ENCODE results near the gene SLC38A2.

The SLC38A2 gene

DNA sequence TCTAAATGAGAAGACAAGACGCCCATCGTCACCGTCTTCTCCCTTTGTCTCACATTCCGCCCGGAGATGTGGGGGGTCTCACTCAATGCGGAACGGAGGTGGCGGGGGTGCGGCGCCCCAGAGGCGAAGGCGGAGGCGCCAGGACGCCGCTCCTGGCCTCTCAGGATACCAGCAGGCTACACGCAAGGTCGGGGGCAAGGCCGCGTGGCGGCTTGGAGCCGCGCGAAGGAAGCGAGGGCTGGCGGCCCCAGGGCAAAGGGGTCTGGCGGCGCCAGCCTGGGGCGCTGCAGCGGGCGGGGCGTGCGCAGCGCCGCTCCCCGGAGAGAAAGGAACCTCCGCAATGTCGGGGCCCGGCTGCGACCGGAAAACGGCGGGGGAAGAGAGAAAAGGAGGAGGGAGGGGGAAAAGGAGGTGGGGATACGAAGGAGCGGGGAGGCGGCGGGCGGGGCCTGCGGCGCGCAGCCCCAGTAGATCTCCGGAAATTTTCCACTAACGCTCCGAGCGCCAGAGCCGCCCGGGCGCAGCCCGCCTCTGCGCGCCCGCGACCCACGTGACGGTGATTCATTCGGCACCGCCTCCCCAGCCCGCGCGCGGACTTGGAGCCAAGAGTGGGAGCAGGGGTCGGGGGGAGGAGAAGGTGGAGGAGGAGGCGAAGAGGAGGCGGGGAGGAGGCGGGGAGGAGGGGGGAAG lies 10.5 kb upstream of the SLC38A2 start:
- FAIRE-seq, result peak; percentile 83
- peak; percentile 65 for DNase-seq (ENCODE audit: insufficient read length)
- TF ChIP-seq POLR2A (IDR thresholded peaks at IDR 0.05; ENCODE audit: low read depth, low read length) (peak; percentile 66; the same call in 1 of the 2 replicates), TAF1 (IDR thresholded peaks at IDR 0.05; ENCODE audit: borderline replicate concordance, low read depth, low read length) (no peak; the same call in 1 of the 2 replicates), POLR2AphosphoS5 (IDR thresholded peaks at IDR 0.05; ENCODE audit: low read depth, low read length) (no peak; the same call in 1 of the 2 replicates)

DNA sequence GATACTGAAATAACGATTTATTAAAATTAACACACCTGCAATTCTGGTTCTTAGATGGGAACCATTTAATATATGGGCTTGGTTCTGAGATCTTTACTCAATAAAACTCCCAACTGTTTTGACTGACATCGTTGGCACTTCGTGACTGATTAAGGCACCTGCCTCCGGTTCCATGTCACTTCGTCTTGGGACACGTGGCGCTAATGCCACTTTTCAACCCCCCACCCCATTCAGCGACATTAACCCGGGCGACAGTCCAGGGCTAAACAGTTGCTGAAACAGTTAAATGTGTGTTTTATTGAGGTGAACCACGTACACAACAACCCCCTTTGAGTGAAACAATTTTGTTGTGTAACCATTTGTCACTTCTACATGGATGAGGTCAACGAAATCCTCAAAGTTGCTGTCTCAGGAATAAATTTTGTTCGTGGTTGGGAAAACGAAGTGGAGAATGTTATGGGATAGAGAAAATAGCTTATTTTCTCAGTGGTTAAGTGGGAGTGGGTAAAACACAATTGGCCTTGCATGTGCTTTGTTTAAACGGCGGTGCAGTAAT lies 9.9 kb upstream of the SLC38A2 start:
- DNase-seq (ENCODE audit: insufficient read length), result no peak
- peak; percentile 30 for FAIRE-seq
- TF ChIP-seq POLR2AphosphoS5 (IDR thresholded peaks at IDR 0.05; ENCODE audit: low read depth, low read length), result no peak
- no peak for TF ChIP-seq POLR2A (IDR thresholded peaks at IDR 0.05; ENCODE audit: low read depth, low read length)
- TF ChIP-seq TAF1 (IDR thresholded peaks at IDR 0.05; ENCODE audit: borderline replicate concordance, low read depth, low read length), result no peak

DNA sequence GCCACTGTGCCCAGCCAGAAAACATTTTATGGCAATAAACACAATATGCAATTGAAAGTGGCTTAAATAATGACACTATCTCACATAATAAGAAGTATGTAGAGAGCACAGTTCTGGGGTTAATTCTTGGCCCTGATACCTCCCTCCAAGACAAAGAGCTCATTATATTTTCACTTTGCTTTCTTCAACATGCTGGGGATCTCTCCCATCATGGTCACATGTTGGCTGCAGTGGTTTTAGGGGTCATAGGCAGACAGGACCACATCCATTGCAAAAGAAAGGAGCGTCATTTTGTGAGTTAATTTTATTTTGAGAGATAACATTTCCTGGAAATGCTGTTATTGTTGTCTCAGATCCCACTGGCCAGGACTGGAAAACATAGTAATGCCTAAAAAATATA lies 8.3 kb upstream of the SLC38A2 start:
- TF ChIP-seq POLR2AphosphoS5 (IDR thresholded peaks at IDR 0.05; ENCODE audit: low read depth, low read length), result no peak
- no peak for TF ChIP-seq TAF1 (IDR thresholded peaks at IDR 0.05; ENCODE audit: borderline replicate concordance, low read depth, low read length)
- no peak for TF ChIP-seq POLR2A (IDR thresholded peaks at IDR 0.05; ENCODE audit: low read depth, low read length)
- DNase-seq (ENCODE audit: insufficient read length) (no peak), FAIRE-seq (no peak)

DNA sequence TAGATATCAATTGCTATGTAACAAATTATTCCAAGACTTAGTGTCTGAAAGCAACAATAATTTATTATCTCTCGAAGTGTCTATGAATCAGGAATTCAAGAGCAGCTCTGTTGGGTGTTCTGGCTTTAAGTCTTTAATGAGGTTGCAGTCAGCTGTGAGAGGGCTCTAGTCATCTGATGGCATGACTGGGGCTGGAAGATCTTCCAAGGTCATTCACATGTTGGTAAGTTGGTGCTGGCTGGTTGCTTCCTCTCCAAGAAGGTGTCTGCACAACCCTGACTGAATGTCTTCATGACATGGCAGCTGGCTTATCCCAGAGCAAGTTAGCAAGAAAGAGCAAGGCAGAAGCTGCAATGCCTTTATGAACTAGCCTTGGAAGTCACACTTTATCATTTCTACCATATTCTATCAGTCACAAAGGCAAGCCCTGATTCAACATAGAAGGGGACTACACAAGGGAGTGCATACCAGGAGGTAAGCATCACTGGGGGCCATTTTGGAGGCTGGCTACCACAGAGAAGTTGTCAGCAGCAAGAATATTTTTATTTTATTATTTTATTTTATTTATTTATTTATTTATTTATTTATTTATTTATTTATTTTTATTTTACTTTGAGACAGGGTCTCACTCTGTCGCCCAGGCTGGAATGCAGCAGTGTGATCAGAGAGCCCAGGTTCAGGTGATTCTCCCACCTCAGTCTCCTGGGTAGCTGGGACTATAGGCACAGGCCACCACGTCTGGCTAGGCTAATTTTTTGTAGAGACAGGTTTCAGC lies 7.6 kb upstream of the SLC38A2 start:
- TF ChIP-seq TAF1 (IDR thresholded peaks at IDR 0.05; ENCODE audit: borderline replicate concordance, low read depth, low read length) (no peak), POLR2A (IDR thresholded peaks at IDR 0.05; ENCODE audit: low read depth, low read length) (no peak), POLR2AphosphoS5 (IDR thresholded peaks at IDR 0.05; ENCODE audit: low read depth, low read length) (no peak)
- no peak for DNase-seq (ENCODE audit: insufficient read length)
- FAIRE-seq, result no peak

- FAIRE-seq (no peak), DNase-seq (ENCODE audit: insufficient read length) (no peak)
- TF ChIP-seq TAF1 (IDR thresholded peaks at IDR 0.05; ENCODE audit: borderline replicate concordance, low read depth, low read length), result no peak
- TF ChIP-seq POLR2AphosphoS5 (IDR thresholded peaks at IDR 0.05; ENCODE audit: low read depth, low read length), result no peak
- TF ChIP-seq POLR2A (IDR thresholded peaks at IDR 0.05; ENCODE audit: low read depth, low read length), result no peak
Measured at GRCh38 chr12:46379352-46379751, 6.8 kb upstream of the SLC38A2 start.

DNA sequence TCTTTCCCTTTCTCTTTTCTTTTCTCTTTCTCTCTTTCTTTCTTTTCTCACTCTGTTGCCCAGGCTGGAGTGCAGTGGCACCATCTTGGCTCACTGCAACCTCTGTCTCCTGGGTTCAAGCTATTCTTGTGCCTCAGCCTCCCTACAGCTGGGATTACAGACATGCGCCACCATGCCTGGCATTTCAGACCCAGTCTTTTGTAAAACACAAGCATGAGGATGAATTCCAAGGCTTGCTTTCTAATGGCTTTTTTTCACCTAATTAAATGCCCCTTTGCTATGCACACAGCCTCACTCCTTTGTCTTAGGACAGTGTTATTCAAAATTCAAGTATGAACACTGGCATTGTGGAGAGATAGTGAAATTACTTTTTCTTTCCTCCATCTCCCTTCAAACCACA lies 6.0 kb upstream of the SLC38A2 start:
- FAIRE-seq (no peak), DNase-seq (ENCODE audit: insufficient read length) (no peak)
- no peak for TF ChIP-seq POLR2A (IDR thresholded peaks at IDR 0.05; ENCODE audit: low read depth, low read length)
- TF ChIP-seq TAF1 (IDR thresholded peaks at IDR 0.05; ENCODE audit: borderline replicate concordance, low read depth, low read length), result no peak
- TF ChIP-seq POLR2AphosphoS5 (IDR thresholded peaks at IDR 0.05; ENCODE audit: low read depth, low read length), result no peak

GRCh38 chr12:46377678-46378077 lies 5.1 kb upstream of the SLC38A2 start:
- DNase-seq (ENCODE audit: insufficient read length) (no peak), FAIRE-seq (no peak)
- no peak for TF ChIP-seq POLR2A (IDR thresholded peaks at IDR 0.05; ENCODE audit: low read depth, low read length)
- no peak for TF ChIP-seq POLR2AphosphoS5 (IDR thresholded peaks at IDR 0.05; ENCODE audit: low read depth, low read length)
- no peak for TF ChIP-seq TAF1 (IDR thresholded peaks at IDR 0.05; ENCODE audit: borderline replicate concordance, low read depth, low read length)

DNA sequence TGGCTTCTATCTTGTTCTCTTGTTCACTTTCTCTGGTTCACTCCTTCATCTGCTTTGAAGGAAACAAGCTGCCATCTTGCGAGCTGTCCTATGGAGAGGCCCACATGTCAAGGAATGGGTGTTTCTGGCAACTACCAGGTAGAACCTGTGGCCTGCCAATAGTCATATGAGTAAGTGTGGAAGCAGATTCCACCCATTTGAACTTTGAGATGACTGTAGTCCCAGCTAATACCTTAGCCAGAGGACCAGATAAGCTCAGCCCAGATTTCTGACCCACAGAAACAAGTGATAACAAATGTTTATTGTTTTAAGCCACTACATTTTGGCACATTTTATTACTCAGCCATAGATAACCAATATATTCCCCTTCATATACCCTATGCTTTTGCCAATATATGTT lies 4.0 kb upstream of the SLC38A2 start:
- no peak for DNase-seq (ENCODE audit: insufficient read length)
- FAIRE-seq, result no peak
- TF ChIP-seq POLR2A (IDR thresholded peaks at IDR 0.05; ENCODE audit: low read depth, low read length) (no peak), TAF1 (IDR thresholded peaks at IDR 0.05; ENCODE audit: borderline replicate concordance, low read depth, low read length) (no peak)

DNA sequence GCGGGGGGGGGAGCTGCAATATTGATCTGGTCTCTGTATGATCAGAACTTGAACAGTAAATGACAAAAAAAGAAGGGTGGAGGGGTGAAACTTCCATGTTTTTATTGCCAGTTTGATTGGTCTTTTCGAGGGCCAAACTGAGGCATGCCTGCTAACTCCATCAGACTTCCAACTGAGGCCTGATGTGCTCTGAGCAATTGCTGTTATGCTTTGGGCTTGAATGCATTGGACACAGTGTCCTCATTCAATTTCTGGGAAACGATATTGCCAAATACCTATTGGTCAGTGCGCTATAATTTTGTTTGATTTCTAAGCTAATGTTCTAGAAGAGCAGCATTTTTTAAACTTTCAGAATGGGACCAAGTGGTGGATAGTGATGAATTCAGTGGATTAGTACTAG lies 2.1 kb upstream of the SLC38A2 start:
- TF ChIP-seq POLR2A (IDR thresholded peaks at IDR 0.05; ENCODE audit: low read depth, low read length) (no peak), POLR2AphosphoS5 (IDR thresholded peaks at IDR 0.05; ENCODE audit: low read depth, low read length) (no peak), TAF1 (IDR thresholded peaks at IDR 0.05; ENCODE audit: borderline replicate concordance, low read depth, low read length) (no peak)

GRCh38 chr12:46374310-46374709 lies 1.7 kb upstream of the SLC38A2 start:
- DNase-seq (ENCODE audit: insufficient read length), result no peak
- no peak for FAIRE-seq
- no peak for TF ChIP-seq TAF1 (IDR thresholded peaks at IDR 0.05; ENCODE audit: borderline replicate concordance, low read depth, low read length)
- no peak for TF ChIP-seq POLR2AphosphoS5 (IDR thresholded peaks at IDR 0.05; ENCODE audit: low read depth, low read length)
- no peak for TF ChIP-seq POLR2A (IDR thresholded peaks at IDR 0.05; ENCODE audit: low read depth, low read length)

More for the DNA sequence above, 2.1 kb upstream of the SLC38A2 start:
- DNase-seq (ENCODE audit: insufficient read length) (no peak), FAIRE-seq (no peak)
